ENCODE measurements around the gene RAB3GAP2. TPM values are rescaled to one million over a fixed set of nuclear protein-coding genes. Genes with fewer than 3 reads are reported as not detected.

Gene RAB3GAP2
- total and polyA plus RNA-seq, 2 donors (not counting 1 experiment from before 2014, with no cell fraction given), result 16.9 to 70.5 TPM

- ATAC-seq (ENCODE audit: low read depth), result no peak
- Histone ChIP-seq H3K79me2 (ENCODE audit: control insufficient read depth, insufficient read depth, low read length) (peaks cover 81% of the 10 kb centered on the region), H3K27me3 (replicated peaks in 1 of 4; ENCODE audit: control extremely low read depth in 1 of 4, control insufficient read depth in 3 of 4, insufficient read depth in 4 of 4, low read length in 3 of 4) (no peaks in the 10 kb centered on the region), H3K4me2 (replicated peaks; ENCODE audit: low read depth, low read length, poor library complexity, severe bottlenecking) (no peak overlapping the region), H4K20me1 (ENCODE audit: control insufficient read depth, insufficient read depth, low read length, poor library complexity, severe bottlenecking) (peaks cover 12% of the 10 kb centered on the region), H2AFZ (ENCODE audit: insufficient read depth, low read depth, low read length, poor library complexity, severe bottlenecking) (no peak overlapping the region), H3K9ac (ENCODE audit: low read length) (no peak overlapping the region), H3K27ac (ENCODE audit: low read length in 2 of 2) (peak overlapping the region in 1 of 2 donors; percentile 23), H3K36me3 (replicated peaks in 1 of 2; ENCODE audit: control extremely low read depth in 1 of 2, control insufficient read depth in 1 of 2, extremely low read depth in 1 of 2, insufficient read depth in 2 of 2, low read length in 1 of 2) (peaks cover 0 to 13% of the 10 kb centered on the region in 2 experiments), H3K9me3 (ENCODE audit: control extremely low read depth in 1 of 3, control insufficient read depth in 2 of 3, insufficient read depth in 1 of 3, low read length in 2 of 3) (no peaks in the 10 kb centered on the region), H3K4me3 (ENCODE audit: control extremely low read depth in 1 of 5, extremely low read depth in 1 of 5, insufficient read depth in 1 of 5, low read depth in 2 of 5, low read length in 4 of 5) (no peak overlapping the region), H3K4me1 (ENCODE audit: control insufficient read depth in 2 of 2, insufficient read depth in 2 of 2, low read length in 2 of 2) (peaks cover 20 to 33% of the 10 kb centered on the region in 2 donors)
- TF ChIP-seq CTCF (IDR thresholded peaks at IDR 0.05) (no peak), EZH2 (IDR thresholded peaks at IDR 0.05; ENCODE audit: borderline replicate concordance, insufficient read depth, low read depth, low read length, poor library complexity, severe bottlenecking) (no peak)
- CTCF ChIA-PET, result interaction anchor here (0.6 kb wide), 2 partner anchors 71 to 236 kb away, joined by 3 read pairs; no protein-coding TSS in a partner anchor
- intact Hi-C loops (cut with micrococcal nuclease), result no loop called here
- no CpG with 5 or more reads among the region's 1 CpG for WGBS (ENCODE audit: insufficient coverage)
- H3K4me3 Mint-ChIP-seq, result no peak overlapping the region
- no peaks in the 10 kb centered on the region for H3K9me3 Mint-ChIP-seq (ENCODE audit: insufficient read depth)
- no peaks in the 10 kb centered on the region for H3K27me3 Mint-ChIP-seq
- H3K27ac Mint-ChIP-seq, result peak overlapping the region; percentile 51
- H3K4me1 Mint-ChIP-seq, result peaks cover 75% of the 10 kb centered on the region
- no peak for DNase-seq
- POLR2A ChIA-PET, result no interaction called here
Measured at GRCh38 chr1:220224611-220225124, 47.6 kb downstream of the RAB3GAP2 start.

GRCh38 chr1:220224033-220224432 lies 48.2 kb downstream of the RAB3GAP2 start:
- CTCF ChIA-PET, result interaction anchor here (0.6 kb wide), 1 partner anchor 72 kb away, joined by 3 read pairs; no protein-coding TSS in a partner anchor

More at GRCh38 chr1:220224033-220224432, 48.2 kb downstream of the RAB3GAP2 start:
- no peaks in the 10 kb centered on the region for H3K27me3 Mint-ChIP-seq
- intact Hi-C loops (cut with micrococcal nuclease), result no loop called here
- Histone ChIP-seq H3K9me3 (ENCODE audit: control extremely low read depth in 1 of 3, control insufficient read depth in 2 of 3, insufficient read depth in 1 of 3, low read length in 2 of 3) (no peaks in the 10 kb centered on the region), H4K20me1 (ENCODE audit: control insufficient read depth, insufficient read depth, low read length, poor library complexity, severe bottlenecking) (peaks cover 12% of the 10 kb centered on the region), H3K79me2 (ENCODE audit: control insufficient read depth, insufficient read depth, low read length) (peaks cover 82% of the 10 kb centered on the region), H3K4me3 (ENCODE audit: control extremely low read depth in 1 of 5, extremely low read depth in 1 of 5, insufficient read depth in 1 of 5, low read depth in 2 of 5, low read length in 4 of 5) (no peak overlapping the region), H3K4me2 (replicated peaks; ENCODE audit: low read depth, low read length, poor library complexity, severe bottlenecking) (no peak overlapping the region), H3K36me3 (replicated peaks in 1 of 2; ENCODE audit: control extremely low read depth in 1 of 2, control insufficient read depth in 1 of 2, extremely low read depth in 1 of 2, insufficient read depth in 2 of 2, low read length in 1 of 2) (peaks cover 0 to 13% of the 10 kb centered on the region in 2 experiments), H3K4me1 (ENCODE audit: control insufficient read depth in 2 of 2, insufficient read depth in 2 of 2, low read length in 2 of 2) (peaks cover 24 to 39% of the 10 kb centered on the region in 2 donors), H3K27me3 (replicated peaks in 1 of 4; ENCODE audit: control extremely low read depth in 1 of 4, control insufficient read depth in 3 of 4, insufficient read depth in 4 of 4, low read length in 3 of 4) (no peaks in the 10 kb centered on the region), H2AFZ (ENCODE audit: insufficient read depth, low read depth, low read length, poor library complexity, severe bottlenecking) (no peak overlapping the region), H3K27ac (ENCODE audit: low read length in 2 of 2) (peak overlapping the region in 1 of 2 donors; percentile 23), H3K9ac (ENCODE audit: low read length) (no peak overlapping the region)
- H3K4me3 Mint-ChIP-seq, result peak overlapping the region; percentile 21
- H3K4me1 Mint-ChIP-seq, result peaks cover 81% of the 10 kb centered on the region
- DNase-seq (no peak), ATAC-seq (ENCODE audit: low read depth) (no peak)
- peak overlapping the region; percentile 22 for H3K27ac Mint-ChIP-seq
- WGBS (ENCODE audit: insufficient coverage), result no CpG with 5 or more reads among the region's 2 CpGs
- POLR2A ChIA-PET, result no interaction called here
- H3K9me3 Mint-ChIP-seq (ENCODE audit: insufficient read depth), result no peaks in the 10 kb centered on the region
- no peak for TF ChIP-seq EZH2 (IDR thresholded peaks at IDR 0.05; ENCODE audit: borderline replicate concordance, insufficient read depth, low read depth, low read length, poor library complexity, severe bottlenecking)
- TF ChIP-seq CTCF (IDR thresholded peaks at IDR 0.05), result no peak

All from B cell (primary cell).